Measurements from ENCODE around the gene B4GALNT4.
"Not testable (repeated sequence)": the region's sequence is repeated elsewhere in the genome, so short reads cannot be mapped to it uniquely, and the experiment has no call there.

The B4GALNT4 gene

DNA sequence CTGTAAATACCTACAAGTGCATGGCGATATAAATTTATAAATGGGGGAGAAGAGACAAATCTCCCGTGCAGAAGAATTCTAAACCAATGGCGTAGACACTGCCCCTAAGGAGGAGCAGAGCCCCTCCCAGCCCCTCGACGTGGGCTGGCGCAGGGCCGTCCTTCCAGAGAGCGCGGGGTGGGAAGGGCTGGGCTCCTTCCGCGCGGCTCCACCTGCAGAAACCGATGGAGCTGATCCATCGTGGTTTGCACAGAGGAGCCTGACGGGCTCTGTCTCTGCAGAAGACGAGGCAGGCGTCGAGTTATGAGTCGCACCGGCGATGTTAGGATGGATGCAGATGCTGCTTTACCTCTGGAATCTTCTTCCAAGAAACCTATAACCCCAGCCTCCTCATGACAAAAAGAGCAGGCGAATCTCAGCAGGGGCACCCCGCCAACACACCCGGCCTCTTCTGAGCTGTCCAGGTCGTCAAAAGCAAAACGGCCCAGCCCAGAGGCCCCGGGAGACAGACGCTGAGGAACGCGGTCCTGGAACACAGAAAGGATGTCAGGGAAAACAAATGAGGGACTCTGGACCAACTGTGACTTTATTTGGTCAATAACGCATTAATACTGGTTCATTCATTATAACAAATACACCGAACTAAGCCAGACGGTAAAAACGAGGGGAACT, 11.0 kb upstream of the B4GALNT4 start:
- DNase-seq (ENCODE audit: low read depth): no peak

DNA sequence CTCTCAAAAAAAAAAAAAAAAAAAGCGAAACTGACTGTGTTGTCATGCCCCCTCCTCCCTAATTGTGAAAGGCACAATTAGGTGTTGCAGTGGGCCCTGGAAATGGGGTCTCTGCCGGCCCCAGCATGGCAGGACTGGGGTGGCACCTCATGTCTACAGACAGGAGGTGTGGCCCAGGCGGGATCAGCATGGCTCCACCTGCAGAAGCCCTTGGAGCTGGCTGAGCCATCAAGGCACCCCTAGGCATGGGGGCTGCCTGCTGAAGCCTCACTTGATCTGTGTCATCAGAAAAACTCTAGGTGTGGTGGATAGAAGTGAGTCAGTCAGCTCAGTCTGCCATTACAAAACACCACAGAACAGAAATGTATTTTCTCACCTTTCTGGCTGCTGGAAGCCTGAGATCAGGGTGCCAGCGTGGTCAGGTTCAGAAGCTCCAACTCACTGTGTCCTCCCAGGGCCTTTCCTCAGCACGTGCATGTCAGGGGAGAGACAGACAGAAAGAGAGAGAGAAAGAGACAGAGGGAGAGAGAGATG, 10.1 kb upstream of the B4GALNT4 start:
- no peak for DNase-seq (ENCODE audit: low read depth)

DNA sequence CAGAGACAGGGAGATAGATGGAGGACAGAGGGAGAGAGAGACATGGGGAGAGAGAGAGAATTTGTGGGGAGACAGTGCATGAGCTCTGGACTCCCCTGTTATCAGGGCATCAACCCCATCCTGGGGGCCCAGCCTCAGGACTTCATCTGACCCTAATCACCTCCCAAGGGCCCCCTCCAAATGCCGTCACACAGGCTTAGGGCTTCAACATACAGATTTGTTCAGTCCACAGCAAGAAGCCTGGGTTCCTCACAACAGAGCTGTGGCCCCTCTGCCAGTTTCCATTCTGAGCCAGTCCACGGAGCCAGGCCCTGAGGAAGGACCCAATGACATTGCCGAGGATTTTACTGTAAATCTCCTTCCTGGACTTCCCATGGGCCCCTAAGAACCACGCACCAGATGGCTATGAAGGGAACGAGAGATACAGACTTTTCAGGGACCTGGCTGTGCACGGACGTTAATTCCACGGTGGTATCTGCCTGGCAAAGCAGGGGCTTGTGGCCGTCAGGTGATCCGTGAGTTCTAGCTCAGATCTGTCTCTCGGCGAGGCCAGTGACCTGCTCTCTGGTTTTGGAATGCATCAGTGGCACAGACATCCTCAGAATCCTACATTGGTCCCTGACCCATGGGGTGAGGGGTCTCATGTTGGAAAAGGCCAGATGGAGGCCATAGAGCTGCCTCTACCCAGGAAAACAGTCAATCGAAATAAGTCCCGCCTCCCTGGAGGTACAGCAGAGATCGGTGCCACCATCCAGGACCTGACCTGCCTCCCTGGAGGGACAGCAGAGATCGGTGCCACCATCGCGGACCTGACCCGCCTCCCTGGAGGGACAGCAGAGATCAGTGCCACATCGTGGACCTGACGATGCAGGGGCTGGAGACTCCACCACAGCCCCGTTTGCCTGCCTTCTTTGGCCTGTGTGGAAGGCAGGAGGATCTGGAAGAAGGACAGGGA, 8.7 kb upstream of the B4GALNT4 start:
- no peak for DNase-seq (ENCODE audit: low read depth)

DNA sequence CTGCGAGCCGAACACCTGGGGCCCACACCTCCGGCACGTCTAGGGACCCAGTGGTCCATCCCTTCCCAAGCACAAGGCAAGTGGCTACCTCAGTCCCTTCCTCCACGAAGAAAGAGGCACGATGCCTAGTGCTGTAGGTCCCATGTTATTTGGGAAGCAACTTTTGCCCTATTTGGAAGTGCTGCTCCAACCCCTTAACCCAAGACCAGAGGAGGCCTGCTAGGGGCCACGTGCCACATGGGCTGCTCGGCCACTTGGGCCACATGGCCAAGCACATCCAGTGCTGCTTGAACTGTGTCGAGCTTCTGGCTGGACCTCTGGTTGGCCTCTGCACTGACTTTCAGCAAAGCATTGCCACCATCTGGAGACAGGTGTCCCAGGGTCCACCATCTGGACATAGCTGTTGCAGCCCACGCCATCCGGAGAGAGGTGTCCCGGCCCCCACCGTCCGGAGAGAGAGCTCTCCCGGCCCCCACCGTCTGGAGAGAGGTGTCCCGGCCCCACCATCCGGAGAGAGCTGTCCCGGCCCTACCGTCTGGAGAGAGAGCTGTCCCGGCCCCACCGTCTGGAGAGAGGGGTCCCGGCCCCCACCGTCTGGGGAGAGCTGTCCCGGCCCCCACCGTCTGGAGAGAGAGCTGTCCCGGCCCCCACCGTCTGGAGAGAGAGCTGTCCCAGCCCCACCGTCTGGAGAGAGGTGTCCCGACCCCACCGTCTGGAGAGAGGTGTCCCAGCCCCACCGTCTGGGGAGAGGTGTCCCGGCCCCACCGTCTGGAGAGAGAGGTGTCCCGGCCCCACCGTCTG, 6.5 kb upstream of the B4GALNT4 start:
- DNase-seq (ENCODE audit: low read depth): no peak

DNA sequence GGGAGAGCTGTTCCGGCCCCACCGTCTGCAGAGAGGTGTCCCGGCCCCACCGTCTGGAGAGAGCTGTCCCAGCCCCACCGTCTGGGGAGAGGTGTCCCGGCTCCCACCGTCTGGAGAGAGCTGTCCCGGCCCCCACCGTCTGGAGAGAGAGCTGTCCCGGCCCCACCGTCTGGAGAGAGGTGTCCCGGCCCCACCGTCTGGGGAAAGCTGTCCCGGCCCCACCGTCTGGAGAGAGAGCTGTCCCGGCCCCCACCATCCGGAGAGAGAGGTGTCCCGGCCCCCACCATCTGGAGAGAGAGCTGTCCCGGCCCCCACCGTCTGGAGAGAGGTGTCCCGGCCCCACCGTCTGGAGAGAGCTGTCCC, 5.9 kb upstream of the B4GALNT4 start:
- not testable (repeated sequence) for DNase-seq (ENCODE audit: low read depth)

DNA sequence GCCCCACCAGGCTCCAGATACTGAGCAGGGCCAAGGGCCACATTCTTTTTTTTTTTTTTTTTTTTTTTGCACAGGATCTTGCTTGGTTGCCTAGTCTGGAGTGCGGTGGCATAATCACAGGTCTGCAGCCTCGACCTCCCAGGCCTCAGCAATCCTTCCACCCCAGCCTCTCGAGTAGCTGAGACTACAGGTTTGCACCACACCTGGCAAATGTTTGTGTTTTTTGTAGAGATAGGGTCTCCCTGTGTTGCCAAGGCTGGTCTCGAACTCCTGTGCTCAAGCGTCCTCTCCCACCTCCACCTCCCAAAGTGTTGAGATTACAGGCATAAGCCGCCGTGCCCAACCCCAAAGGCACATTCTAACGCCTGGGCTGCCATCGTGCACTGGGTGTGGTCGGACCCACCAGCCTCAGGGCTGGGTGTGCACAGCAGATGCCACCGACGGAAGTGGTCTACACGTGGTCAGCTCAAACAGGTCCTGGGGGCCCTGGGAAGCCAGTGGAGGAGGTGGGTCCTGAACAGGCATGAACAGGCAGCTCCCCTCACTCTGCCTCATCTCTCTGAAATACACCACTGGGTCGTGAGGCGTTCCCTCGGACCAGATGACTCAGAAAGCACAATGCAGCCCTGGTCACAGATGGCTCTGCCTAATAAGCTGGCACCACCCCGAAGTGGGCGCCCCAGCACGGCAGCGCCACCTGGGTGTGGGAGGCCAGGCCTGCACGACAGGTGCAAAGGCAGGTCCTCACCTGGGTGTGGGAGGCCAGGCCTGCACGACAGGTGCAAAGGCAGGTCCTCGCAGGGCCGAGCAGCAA, 5.1 kb upstream of the B4GALNT4 start:
- DNase-seq (ENCODE audit: low read depth): no peak

DNA sequence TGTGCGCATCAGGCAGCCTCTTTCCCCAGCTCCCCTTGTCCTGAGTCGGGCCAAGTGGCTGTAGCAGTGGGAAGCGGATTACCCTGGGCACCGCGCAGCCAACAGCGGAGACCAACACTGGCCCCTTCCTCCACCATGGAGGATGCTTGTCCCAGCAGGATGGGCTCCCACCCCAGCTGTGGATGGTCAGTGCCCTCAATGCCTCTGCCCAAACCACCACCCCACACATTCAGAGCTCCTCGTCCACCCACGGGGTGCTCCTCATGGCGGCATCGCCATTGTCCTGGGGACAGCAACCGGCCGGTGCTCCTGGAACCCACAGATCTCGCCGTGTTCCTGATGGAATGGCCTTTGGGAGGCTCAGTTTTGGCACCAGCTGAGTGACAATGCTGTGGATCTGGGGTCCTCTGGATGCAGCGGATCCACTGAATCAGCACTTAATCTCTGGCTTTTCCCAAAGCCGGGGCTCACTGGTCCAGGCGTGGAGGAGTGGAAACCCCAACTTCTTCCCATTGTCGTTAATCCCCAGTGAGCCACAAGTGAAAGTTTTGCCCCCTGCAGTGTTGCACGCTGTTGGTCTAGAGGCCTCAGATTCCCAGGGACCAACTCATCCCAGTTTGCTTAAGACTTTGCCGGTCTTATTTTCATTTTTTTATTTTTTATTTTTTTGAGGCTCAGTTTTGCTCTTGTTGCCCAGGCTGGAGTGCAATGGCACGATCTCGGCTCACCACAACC, 4.1 kb upstream of the B4GALNT4 start:
- DNase-seq (ENCODE audit: low read depth): no peak

DNA sequence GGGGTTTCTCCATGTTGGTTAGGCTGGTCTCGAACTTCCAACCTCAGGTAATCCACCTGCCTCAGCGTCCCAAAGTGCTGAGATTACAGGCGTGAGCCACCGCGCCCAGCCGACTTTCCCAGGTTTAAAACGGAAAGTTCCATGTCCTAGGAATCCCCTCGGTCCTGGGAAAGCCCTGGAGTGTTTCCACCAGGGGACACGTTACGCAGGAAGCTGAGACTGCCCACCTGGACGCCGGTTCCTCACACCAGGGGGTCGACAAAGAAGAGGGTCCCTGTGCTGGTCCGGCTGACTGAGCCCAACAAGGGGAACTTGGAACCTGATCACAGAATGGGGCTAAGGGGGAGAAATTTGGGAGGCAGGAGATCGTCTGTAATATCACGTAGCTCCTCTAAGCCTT, 3.5 kb upstream of the B4GALNT4 start:
- no peak for DNase-seq (ENCODE audit: low read depth)

DNA sequence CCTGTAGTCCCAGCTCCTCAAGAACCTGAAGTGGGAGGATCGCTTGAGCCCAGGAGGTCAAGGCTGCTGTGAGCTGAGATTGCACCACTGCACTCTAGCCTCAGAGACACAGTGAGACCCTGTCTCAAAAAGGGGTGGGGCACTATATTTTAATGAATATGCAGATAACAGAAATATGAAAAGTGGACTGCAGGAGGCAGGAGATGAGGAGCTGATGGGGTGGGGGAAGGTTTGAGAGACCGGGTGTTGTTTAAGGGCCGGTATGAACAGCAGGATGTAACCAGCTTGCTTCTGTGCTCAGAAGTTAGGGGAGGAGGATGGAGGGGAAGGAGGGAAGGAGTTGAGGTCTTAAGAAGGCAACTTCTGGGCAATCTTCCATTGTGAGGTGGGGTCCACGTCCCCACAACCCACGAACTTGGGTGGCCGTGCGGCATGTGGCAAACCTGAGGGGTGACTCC, 1.3 kb upstream of the B4GALNT4 start:
- no peak for DNase-seq (ENCODE audit: low read depth)

DNA sequence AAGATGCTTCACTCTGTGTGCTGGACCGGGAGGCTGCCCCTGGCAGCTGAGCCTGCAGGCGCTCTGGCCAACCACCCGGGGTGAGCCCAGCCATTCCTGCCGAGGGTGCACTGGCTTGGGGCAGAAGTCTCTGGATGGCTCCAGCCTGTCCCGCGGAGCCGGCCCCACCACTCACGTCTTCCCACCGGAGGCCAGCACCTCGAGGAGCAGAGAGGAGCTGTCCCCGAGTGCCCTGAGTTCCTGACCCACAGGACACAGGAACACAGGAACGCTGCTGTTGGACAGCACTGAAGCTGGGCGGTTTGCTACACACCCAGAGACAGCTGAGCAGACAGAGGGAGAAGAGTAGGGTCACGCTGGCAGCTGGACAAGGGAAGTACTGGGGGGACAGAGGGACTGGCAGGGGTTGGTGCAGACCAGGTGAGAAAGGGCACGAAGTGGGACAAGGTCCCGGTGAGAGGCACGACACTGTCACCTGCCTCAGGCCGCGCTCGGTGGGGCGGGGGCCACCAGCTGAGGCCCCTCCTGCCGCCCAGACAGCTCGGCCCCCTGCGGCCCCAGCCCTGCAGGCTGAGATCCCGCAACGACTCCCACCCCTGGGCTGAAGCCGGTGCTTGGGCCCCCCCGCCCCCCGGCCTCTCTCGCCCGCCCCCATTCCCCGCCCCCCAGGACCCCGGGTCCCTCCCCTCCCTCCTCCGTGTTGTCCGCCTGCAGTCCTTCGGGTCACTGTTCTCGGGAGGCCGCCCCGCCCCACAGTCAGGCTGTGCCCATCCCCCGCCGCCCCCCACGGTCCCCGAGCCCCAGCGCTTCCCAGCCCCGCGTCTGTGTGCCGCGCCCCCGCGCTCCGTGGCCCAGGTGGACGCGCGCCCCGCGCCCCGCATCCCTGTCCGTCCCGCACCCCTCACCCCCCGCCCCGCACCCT, 624 bp upstream of the B4GALNT4 start:
- no peak for DNase-seq (ENCODE audit: low read depth)

DNA sequence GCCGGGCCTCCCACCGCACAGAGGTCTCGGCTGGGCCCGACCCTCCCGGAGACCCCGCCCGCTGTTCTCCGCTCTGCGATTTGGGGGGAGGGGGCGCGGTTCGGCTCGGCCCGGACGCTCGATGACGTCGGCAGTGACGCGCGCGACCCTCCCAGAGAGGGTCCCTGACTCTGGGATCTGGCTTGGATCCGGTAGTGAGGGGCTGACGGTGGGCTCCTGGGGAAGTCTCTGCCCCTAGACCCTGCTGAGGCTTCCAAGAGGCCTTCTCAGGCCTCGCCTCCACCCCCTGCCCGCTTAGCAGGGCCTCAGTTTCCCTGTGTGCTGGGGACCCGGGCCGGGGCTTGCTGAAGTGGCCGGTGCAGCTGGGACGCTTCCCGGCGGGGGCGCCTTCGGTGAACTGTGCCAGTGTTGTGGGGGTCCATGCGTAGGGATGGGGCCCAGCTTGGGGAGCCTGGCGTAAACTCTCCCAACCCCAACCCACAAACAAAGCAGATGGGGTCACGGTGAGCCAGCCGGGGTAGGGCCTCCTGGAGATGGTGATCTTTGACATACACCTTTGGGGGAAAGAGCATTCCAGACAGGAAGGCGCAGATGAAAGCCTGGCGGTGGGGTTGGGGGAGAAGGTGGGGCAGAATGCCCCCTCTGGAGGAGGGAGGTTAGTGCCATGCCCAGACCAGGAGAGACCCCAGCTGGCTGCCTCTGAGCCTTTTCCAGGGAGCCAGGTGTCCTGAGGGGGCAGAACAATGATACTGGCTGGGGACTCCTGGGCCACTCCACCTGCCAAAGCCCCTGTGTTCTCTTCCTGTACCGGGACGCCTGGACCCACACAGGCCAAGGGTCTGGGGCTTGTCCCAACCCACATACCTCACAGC, 1.0 kb downstream of the B4GALNT4 start:
- no peak for DNase-seq (ENCODE audit: low read depth)

DNA sequence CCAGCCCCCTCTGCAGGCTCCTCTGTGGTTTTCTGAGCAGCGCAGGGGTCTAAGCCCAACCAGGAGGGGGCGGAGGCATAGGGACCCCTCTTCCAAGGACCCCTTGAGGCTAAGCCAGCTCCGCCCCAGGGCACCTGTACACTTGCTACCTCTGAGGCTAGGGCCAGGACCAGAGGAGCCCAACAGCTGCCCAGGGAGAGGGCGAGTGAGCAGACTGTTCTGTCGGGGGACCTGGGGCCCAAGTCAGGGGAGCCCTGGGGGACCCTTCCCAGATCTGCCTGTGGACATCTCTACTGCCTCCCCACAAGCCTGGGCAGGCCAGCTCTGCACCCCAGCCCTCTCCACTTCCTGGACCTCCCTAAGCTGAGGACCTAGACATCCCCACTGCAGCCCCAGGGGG, 1.8 kb downstream of the B4GALNT4 start:
- no peak for DNase-seq (ENCODE audit: low read depth)

DNA sequence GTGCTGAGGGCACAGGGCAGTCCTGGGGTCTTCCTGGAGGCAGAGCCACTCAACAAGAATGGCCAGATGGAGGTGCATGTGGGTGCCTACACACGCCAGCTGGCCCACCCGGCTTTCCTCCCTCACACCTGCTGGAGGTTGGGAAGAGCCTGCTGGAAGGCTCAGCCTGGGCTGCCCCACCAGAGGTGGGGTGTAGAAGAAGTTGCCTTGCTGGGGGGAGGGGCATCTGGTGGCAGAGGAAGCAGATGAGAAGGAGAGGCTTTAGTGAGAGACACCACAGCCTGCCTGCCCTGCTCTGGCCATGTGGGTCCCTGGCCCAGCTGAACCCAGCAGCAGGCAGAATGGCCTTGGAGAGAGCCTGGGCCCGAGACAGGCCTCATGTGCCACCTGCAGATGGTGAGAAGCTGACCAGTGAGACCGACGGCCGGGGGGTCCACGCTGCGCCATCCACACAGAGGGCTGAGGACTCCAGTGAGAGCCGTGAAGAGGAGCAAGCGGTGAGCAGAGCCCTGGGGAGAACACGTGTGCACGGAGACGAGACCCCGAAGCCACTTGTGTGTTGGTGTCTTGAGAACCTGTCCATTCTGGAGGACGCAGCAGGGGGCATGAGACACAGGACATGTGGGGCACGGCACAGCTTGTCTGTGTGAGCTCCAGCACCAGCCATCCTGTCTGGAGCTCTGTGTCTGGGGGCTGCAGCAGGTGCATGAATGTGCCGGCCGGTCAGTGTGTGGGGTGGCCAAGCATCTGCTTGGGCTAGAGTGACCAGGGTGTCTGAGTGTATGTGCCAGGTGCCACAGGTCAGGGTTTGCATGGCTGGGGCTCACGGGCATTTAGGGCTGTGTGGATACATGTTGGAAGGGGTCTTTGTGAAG, 2.7 kb downstream of the B4GALNT4 start:
- DNase-seq (ENCODE audit: low read depth): no peak

DNA sequence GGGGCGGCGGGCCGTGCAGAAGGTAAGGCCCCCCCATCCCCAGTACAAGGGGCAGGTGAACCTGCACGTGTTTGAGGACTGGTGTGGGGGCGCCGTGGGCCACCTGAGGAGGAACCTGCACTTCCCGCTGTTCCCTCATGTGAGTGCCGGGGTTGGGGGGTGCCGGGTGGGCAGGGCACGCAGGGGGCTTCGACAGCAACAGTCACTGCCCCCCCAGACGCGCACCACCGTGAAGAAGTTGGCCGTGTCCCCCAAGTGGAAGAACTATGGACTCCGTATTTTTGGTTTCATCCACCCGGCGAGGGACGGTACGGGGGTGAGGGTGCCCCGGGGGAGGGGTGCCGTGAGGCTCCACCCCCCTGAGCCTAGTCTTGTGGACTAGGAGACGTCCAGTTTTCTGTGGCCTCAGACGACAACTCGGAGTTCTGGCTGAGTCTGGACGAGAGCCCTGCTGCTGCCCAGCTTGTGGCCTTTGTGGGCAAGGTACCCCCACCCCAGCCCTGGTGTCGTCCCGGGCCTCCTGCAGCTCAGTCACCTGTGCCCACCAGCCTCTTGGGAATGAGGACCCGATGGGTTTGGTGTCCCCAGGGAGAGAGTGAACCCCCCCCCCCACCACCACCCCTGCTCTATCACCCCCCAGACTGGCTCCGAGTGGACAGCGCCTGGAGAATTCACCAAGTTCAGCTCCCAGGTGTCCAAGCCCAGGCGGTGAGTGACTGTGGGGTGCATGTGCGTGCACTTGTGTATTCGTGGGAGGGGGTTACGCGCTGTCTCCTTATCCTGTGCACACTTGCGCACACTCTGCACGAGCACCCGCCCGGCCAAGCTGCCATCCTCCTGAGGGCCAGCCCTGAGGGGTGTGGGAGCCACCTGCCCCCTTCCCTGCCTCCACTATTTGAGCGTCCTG, 3.8 kb downstream of the B4GALNT4 start:
- DNase-seq (ENCODE audit: low read depth): no peak

DNA sequence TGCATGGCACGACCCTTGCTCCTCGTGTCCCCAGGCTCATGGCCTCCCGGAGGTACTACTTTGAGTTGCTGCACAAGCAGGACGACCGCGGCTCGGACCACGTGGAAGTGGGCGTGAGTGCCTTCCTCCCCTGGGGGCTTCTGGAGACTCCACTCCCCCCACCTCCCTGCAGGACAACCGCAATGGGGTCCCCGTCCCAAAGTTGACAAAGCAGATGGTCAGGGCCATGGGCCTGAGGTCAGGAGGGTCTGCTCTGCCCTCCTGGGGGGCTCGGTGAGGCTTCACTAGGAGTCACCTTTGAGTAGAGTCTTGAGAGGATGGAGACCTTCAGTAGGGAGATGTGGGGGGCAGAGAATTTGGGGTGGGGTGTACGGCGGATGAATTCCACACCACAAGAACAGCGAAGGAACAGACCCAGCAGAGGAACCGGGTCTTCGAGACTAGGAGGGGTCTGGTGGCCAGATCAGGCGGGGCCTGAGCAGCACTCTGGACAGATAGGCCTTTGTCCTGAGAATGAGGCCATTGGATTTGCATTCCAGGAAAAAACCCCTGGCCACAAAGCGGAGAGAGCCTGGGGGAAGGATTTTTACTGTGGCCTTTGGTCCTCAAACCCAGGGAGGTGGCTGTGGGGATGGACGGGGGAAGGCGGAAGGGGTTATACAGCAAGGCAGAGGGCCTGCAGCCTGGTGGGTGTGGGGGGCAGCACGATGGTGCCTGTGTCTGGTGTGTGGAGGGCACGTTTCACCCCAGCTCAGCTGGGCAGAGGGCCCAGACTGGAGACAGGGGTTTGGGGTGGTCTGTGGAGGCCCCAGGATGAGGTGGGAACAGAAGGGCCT, 4.6 kb downstream of the B4GALNT4 start:
- DNase-seq (ENCODE audit: low read depth): no peak
